HG03280 (cell line): ENCODE results near the gene CDC45.

Experiments used
- ATAC-seq: cut with Tn5 transposase; IDR thresholded peaks from one replicate; pipeline ENCODE4 v1.9.1; 2021; ENCODE audit warnings: mild to moderate bottlenecking, moderate library complexity; ENCODE audit not compliant: unreplicated experiment

CDC45 gene

GRCh38 chr22:19514831-19515565 is 35.3 kb downstream of the CDC45 start:
- ATAC-seq, result no peak

- ATAC-seq, result no peak
Observed at GRCh38 chr22:19515654-19516377, 36.1 kb downstream of the CDC45 start.

GRCh38 chr22:19516378-19517170 is 36.9 kb downstream of the CDC45 start:
- ATAC-seq, result no peak

GRCh38 chr22:19517171-19517500 is 37.4 kb downstream of the CDC45 start:
- ATAC-seq, result no peak

GRCh38 chr22:19517919-19518611 is 38.3 kb downstream of the CDC45 start:
- ATAC-seq, result no peak

- no peak for ATAC-seq
Observed at GRCh38 chr22:19518635-19519034, 38.9 kb downstream of the CDC45 start.

GRCh38 chr22:19519041-19519926 is 39.6 kb downstream of the CDC45 start:
- ATAC-seq, result no peak

- ATAC-seq, result no peak
Observed at GRCh38 chr22:19520007-19520406, 40.3 kb downstream of the CDC45 start.

GRCh38 chr22:19520566-19521305 is 41.0 kb downstream of the CDC45 start:
- no peak for ATAC-seq

- ATAC-seq, result no peak
Observed at GRCh38 chr22:19522190-19522880, 42.6 kb downstream of the CDC45 start.

- no peak for ATAC-seq
Observed at GRCh38 chr22:19522881-19523239, 43.1 kb downstream of the CDC45 start.

GRCh38 chr22:19523240-19524169 is 43.8 kb downstream of the CDC45 start:
- ATAC-seq, result no peak

- no peak for ATAC-seq
Observed at GRCh38 chr22:19524170-19525115, 44.7 kb downstream of the CDC45 start, which contains the start of gene CLDN5. CLDN5 (minus strand) TSS chr22:19524410; CDS start chr22:19524255, 155 bp downstream.

GRCh38 chr22:19525116-19525660 is 45.5 kb downstream of the CDC45 start:
- no peak for ATAC-seq

- no peak for ATAC-seq
Observed at GRCh38 chr22:19525666-19526065, 45.9 kb downstream of the CDC45 start.

- no peak for ATAC-seq
Observed at GRCh38 chr22:19526076-19526701, 46.5 kb downstream of the CDC45 start.
